Loucy (cell line): ENCODE data around the gene SORCS2.

Experiments
- H2AFZ ChIP-seq: fragments of 200-600 bp; sonication (generic); 2 replicates; pipeline ENCODE4 v1.6.0; 2016; ENCODE audit warnings: antibody characterized with exemption, mild to moderate bottlenecking, low read length, moderate library complexity
- H3F3A ChIP-seq: fragments of 200-600 bp; 2 replicates; pipeline ENCODE4 v1.6.0; 2016; ENCODE audit warnings: antibody characterized with exemption, low read depth, mild to moderate bottlenecking
- H3K27me3 ChIP-seq: fragments of 200-600 bp; sonication (generic); 2 replicates; pipeline ENCODE4 v1.6.1; 2014; ENCODE audit warnings: low read length, mild to moderate bottlenecking; ENCODE audit not compliant: insufficient read depth, poor library complexity, severe bottlenecking
- H3K36me3 ChIP-seq: fragments of 200-600 bp; sonication (generic); 2 replicates; pipeline ENCODE4 v1.6.1; 2016; ENCODE audit warnings: low read length; ENCODE audit not compliant: insufficient read depth
- H3K4me1 ChIP-seq: fragments of 200-600 bp; sonication (generic); 2 replicates; pipeline ENCODE4 v1.5.1; 2014; ENCODE audit warnings: low read length, mild to moderate bottlenecking; ENCODE audit not compliant: insufficient read depth, poor library complexity, severe bottlenecking
- H3K4me2 ChIP-seq: fragments of 200-600 bp; sonication (generic); 2 replicates; pipeline ENCODE4 v1.6.0; 2014; ENCODE audit warnings: antibody characterized with exemption, low read length, low read depth, mild to moderate bottlenecking; ENCODE audit not compliant: poor library complexity, severe bottlenecking
- H3K4me3 ChIP-seq: fragments of 200-600 bp; sonication (generic); 2 replicates; pipeline ENCODE4 v1.5.1; 2014; ENCODE audit warnings: low read length, mild to moderate bottlenecking, mixed read lengths; ENCODE audit not compliant: poor library complexity, severe bottlenecking
- H3K79me2 ChIP-seq: fragments of 200-600 bp; sonication (generic); 2 replicates; pipeline ENCODE4 v1.6.1; 2014; ENCODE audit warnings: low read length; ENCODE audit not compliant: insufficient read depth
- H3K9ac ChIP-seq: fragments of 200-600 bp; sonication (generic); 2 replicates; pipeline ENCODE4 v1.6.0; 2014; ENCODE audit warnings: mild to moderate bottlenecking, low read depth, low read length, moderate library complexity; ENCODE audit not compliant: poor library complexity, severe bottlenecking
- H3K9me2 ChIP-seq: fragments of 200-600 bp; sonication (generic); replicated peaks from 2 replicates; pipeline ENCODE4 v1.6.1; 2016; ENCODE audit warnings: low read depth, low read length, mixed read lengths
- H3K9me3 ChIP-seq: fragments of 200-600 bp; sonication (generic); 2 replicates; pipeline ENCODE4 v1.6.1; 2014; ENCODE audit warnings: mild to moderate bottlenecking, antibody characterized with exemption, low read length, low read depth; ENCODE audit not compliant: insufficient read depth
- H4K20me1 ChIP-seq: fragments of 200-600 bp; sonication (generic); 2 replicates; pipeline ENCODE4 v1.6.0; 2014; ENCODE audit warnings: antibody characterized with exemption, low read length, mild to moderate bottlenecking; ENCODE audit not compliant: insufficient read depth, poor library complexity, severe bottlenecking
- CTCF ChIP-seq: fragments of 200-600 bp; sonication (generic); conservative IDR thresholded peaks from 2 replicates; pipeline ENCODE4 v1.5.1; 2014; ENCODE audit warnings: mild to moderate bottlenecking, antibody characterized with exemption, low read length
- EZH2phosphoT487 ChIP-seq: fragments of 200-600 bp; IDR thresholded peaks from 2 replicates; pipeline ENCODE4 v1.6.1; 2018; ENCODE audit warnings: antibody characterized with exemption, mild to moderate bottlenecking, moderate library complexity, borderline replicate concordance

SORCS2 gene

GRCh38 chr4:7189475-7190277 lies 2.7 kb upstream of the SORCS2 start:
- no peak overlapping the region for H3K4me2 ChIP-seq

GRCh38 chr4:7190278-7190594 lies 2.1 kb upstream of the SORCS2 start:
- no peak for TF ChIP-seq EZH2phosphoT487
- no peak for TF ChIP-seq CTCF
- H3K4me3 ChIP-seq: no peak overlapping the region
- no peaks in the 10 kb centered on the region for H3K79me2 ChIP-seq
- 0 out of 2 replicates have a peak, but pooled peaks cover 6% of the 10 kb centered on the region for H3K9me3 ChIP-seq
- no peaks in the 10 kb centered on the region for H3K27me3 ChIP-seq
- H4K20me1 ChIP-seq: no peaks in the 10 kb centered on the region
- no peaks in the 10 kb centered on the region for H3K9me2 ChIP-seq
- no peaks in the 10 kb centered on the region for H3K4me1 ChIP-seq
- no peak overlapping the region for H3K4me2 ChIP-seq
- H3K9ac ChIP-seq: no peak overlapping the region
- H3K36me3 ChIP-seq: no peaks in the 10 kb centered on the region
- no peak overlapping the region for H2AFZ ChIP-seq
- no peaks in the 10 kb centered on the region for H3F3A ChIP-seq

More at GRCh38 chr4:7189475-7190277, 2.7 kb upstream of the SORCS2 start:
- H3K9ac ChIP-seq: no peak overlapping the region
- no peak overlapping the region for H2AFZ ChIP-seq
- no peaks in the 10 kb centered on the region for H3K9me2 ChIP-seq
- H4K20me1 ChIP-seq: no peaks in the 10 kb centered on the region
- H3K79me2 ChIP-seq: no peaks in the 10 kb centered on the region
- no peaks in the 10 kb centered on the region for H3K36me3 ChIP-seq
- no peaks in the 10 kb centered on the region for H3K27me3 ChIP-seq
- H3K4me3 ChIP-seq: no peak overlapping the region
- TF ChIP-seq EZH2phosphoT487: no peak
- no peak for TF ChIP-seq CTCF
- no peaks in the 10 kb centered on the region for H3K4me1 ChIP-seq
- H3K9me3 ChIP-seq: 0 out of 2 replicates have a peak, but pooled peaks cover 6% of the 10 kb centered on the region
- no peaks in the 10 kb centered on the region for H3F3A ChIP-seq

- Histone ChIP-seq H3K9me3 (0 out of 2 replicates have a peak, but pooled peaks cover 6% of the 10 kb centered on the region), H3K9me2 (no peaks in the 10 kb centered on the region), H4K20me1 (no peaks in the 10 kb centered on the region), H3K4me1 (no peaks in the 10 kb centered on the region), H3K4me2 (no peak overlapping the region), H3K9ac (no peak overlapping the region), H2AFZ (no peak overlapping the region), H3K27me3 (no peaks in the 10 kb centered on the region), H3K4me3 (no peak overlapping the region), H3F3A (no peaks in the 10 kb centered on the region), H3K36me3 (no peaks in the 10 kb centered on the region), H3K79me2 (no peaks in the 10 kb centered on the region)
- TF ChIP-seq CTCF: no peak
- TF ChIP-seq EZH2phosphoT487: no peak
Observed at GRCh38 chr4:7190691-7191545, 1.4 kb upstream of the SORCS2 start.
